GM18868 (cell line): ENCODE data around the gene PLXDC1.
A peak's percentile ranks its signal among the peaks of the same experiment; 100 is the strongest.
"Not testable (repeated sequence)": the region's sequence is repeated elsewhere in the genome, so short reads cannot be mapped to it uniquely, and the experiment has no call there.

Source experiments
- ATAC-seq: cut with Tn5 transposase; IDR thresholded peaks from one replicate; pipeline ENCODE4 v1.9.1; 2021; ENCODE audit warnings: mild to moderate bottlenecking, moderate library complexity; ENCODE audit not compliant: unreplicated experiment

Gene PLXDC1

GRCh38 chr17:39130205-39130604 lies 21.2 kb downstream of the PLXDC1 start:
- no peak for ATAC-seq

GRCh38 chr17:39129544-39129943 lies 21.9 kb downstream of the PLXDC1 start:
- not testable (repeated sequence) for ATAC-seq

- no peak for ATAC-seq
These were observed 25.0 kb downstream of the PLXDC1 start for GRCh38 chr17:39126436-39126835.

GRCh38 chr17:39125143-39125875 lies 26.1 kb downstream of the PLXDC1 start:
- no peak for ATAC-seq

GRCh38 chr17:39123627-39124026 lies 27.8 kb downstream of the PLXDC1 start:
- no peak for ATAC-seq

- no peak for ATAC-seq
These were observed 28.4 kb downstream of the PLXDC1 start for GRCh38 chr17:39122991-39123390.

GRCh38 chr17:39121919-39122318 lies 29.5 kb downstream of the PLXDC1 start:
- not testable (repeated sequence) for ATAC-seq

GRCh38 chr17:39118674-39119419 lies 32.6 kb downstream of the PLXDC1 start:
- ATAC-seq: peak; percentile 53

- ATAC-seq: no peak
These were observed 35.2 kb downstream of the PLXDC1 start for GRCh38 chr17:39116224-39116623.

- ATAC-seq: no peak
These were observed 36.3 kb downstream of the PLXDC1 start for GRCh38 chr17:39115135-39115534.

GRCh38 chr17:39114723-39115122 lies 36.7 kb downstream of the PLXDC1 start:
- no peak for ATAC-seq

GRCh38 chr17:39113871-39114270 lies 37.6 kb downstream of the PLXDC1 start:
- ATAC-seq: no peak

GRCh38 chr17:39110435-39111136 lies 40.9 kb downstream of the PLXDC1 start:
- no peak for ATAC-seq

- no peak for ATAC-seq
These were observed 42.7 kb downstream of the PLXDC1 start for GRCh38 chr17:39108461-39109375.

- no peak for ATAC-seq
These were observed 43.5 kb downstream of the PLXDC1 start for GRCh38 chr17:39107973-39108372.

GRCh38 chr17:39107155-39107554 lies 44.3 kb downstream of the PLXDC1 start:
- no peak for ATAC-seq

GRCh38 chr17:39105705-39106104 lies 45.7 kb downstream of the PLXDC1 start:
- no peak for ATAC-seq

- no peak for ATAC-seq
These were observed 46.8 kb downstream of the PLXDC1 start for GRCh38 chr17:39104657-39105056.

- no peak for ATAC-seq
These were observed 47.4 kb downstream of the PLXDC1 start for GRCh38 chr17:39104046-39104445.

GRCh38 chr17:39101091-39101490 lies 50.3 kb downstream of the PLXDC1 start:
- ATAC-seq: no peak

GRCh38 chr17:39100530-39100929 lies 50.9 kb downstream of the PLXDC1 start:
- no peak for ATAC-seq
